ENCODE measurements around the gene ADGRV1. TPM values are rescaled to one million over a fixed set of nuclear protein-coding genes. Genes with fewer than 3 reads are reported as not detected.
A peak's percentile ranks its signal among the peaks of the same experiment; 100 is the strongest.
"Not testable (repeated sequence)": the region's sequence is repeated elsewhere in the genome, so short reads cannot be mapped to it uniquely, and the experiment has no call there.

The ADGRV1 gene
- total and polyA plus RNA-seq, 8 donors = 12.5 to 36.4 (median 16.9) TPM

GRCh38 chr5:90912476-90912875, 353.9 kb downstream of the ADGRV1 start:
- no peak overlapping the region for H3K4me3 ChIP-seq
- H3K4me1 ChIP-seq = peaks cover 0 to 6% of the 10 kb centered on the region in 2 donors
- H3K27ac ChIP-seq = no peak overlapping the region
- no peak for DNase-seq
- no peaks in the 10 kb centered on the region for H3K9me3 ChIP-seq
- no peak for ATAC-seq
- no peaks in the 10 kb centered on the region for H3K36me3 ChIP-seq
- no peak for TF ChIP-seq CTCF (IDR thresholded peaks at IDR 0.05)
- no peaks in the 10 kb centered on the region for H3K27me3 ChIP-seq
- intact Hi-C loops (cut with DNase I) = no loop called here

GRCh38 chr5:90915393-90915792, 356.8 kb downstream of the ADGRV1 start:
- Histone ChIP-seq H3K9me3 (no peaks in the 10 kb centered on the region), H3K4me1 (peaks cover 0 to 11% of the 10 kb centered on the region in 2 donors), H3K4me3 (no peak overlapping the region), H3K27ac (no peak overlapping the region), H3K36me3 (no peaks in the 10 kb centered on the region), H3K27me3 (no peaks in the 10 kb centered on the region)
- no peak for ATAC-seq
- intact Hi-C loops (cut with DNase I) = no loop called here
- no peak for DNase-seq
- no peak for TF ChIP-seq CTCF (IDR thresholded peaks at IDR 0.05)

- Histone ChIP-seq H3K4me3 (no peak overlapping the region), H3K9me3 (no peaks in the 10 kb centered on the region), H3K27me3 (no peaks in the 10 kb centered on the region), H3K36me3 (no peaks in the 10 kb centered on the region), H3K4me1 (peaks cover 0 to 11% of the 10 kb centered on the region in 2 donors), H3K27ac (no peak overlapping the region)
- intact Hi-C loops (cut with DNase I) = no loop called here
- DNase-seq = no peak
- ATAC-seq = peak; percentile 70
- TF ChIP-seq CTCF (IDR thresholded peaks at IDR 0.05) = no peak
Measured at GRCh38 chr5:90916947-90917800, 358.6 kb downstream of the ADGRV1 start.

GRCh38 chr5:90917928-90918668, 359.5 kb downstream of the ADGRV1 start:
- DNase-seq = no peak
- Histone ChIP-seq H3K9me3 (no peaks in the 10 kb centered on the region), H3K27ac (no peak overlapping the region), H3K4me3 (no peak overlapping the region), H3K27me3 (no peaks in the 10 kb centered on the region), H3K4me1 (peaks cover 0 to 11% of the 10 kb centered on the region in 2 donors), H3K36me3 (no peaks in the 10 kb centered on the region)
- TF ChIP-seq CTCF (IDR thresholded peaks at IDR 0.05) = no peak
- intact Hi-C loops (cut with DNase I) = no loop called here
- ATAC-seq = no peak

- intact Hi-C loops (cut with DNase I) = no loop called here
- Histone ChIP-seq H3K9me3 (no peaks in the 10 kb centered on the region), H3K27ac (no peak overlapping the region), H3K4me1 (peaks cover 0 to 11% of the 10 kb centered on the region in 2 donors), H3K27me3 (no peaks in the 10 kb centered on the region), H3K36me3 (no peaks in the 10 kb centered on the region), H3K4me3 (no peak overlapping the region)
- ATAC-seq (no peak), DNase-seq (no peak)
- no peak for TF ChIP-seq CTCF (IDR thresholded peaks at IDR 0.05)
Measured at GRCh38 chr5:90921418-90921973, 362.9 kb downstream of the ADGRV1 start.

- H3K36me3 ChIP-seq; H3K9me3 ChIP-seq; H3K4me3 ChIP-seq; DNase-seq; H3K27ac ChIP-seq; intact Hi-C loops (cut with DNase I); H3K27me3 ChIP-seq; H3K4me1 ChIP-seq; ATAC-seq: not testable (repeated sequence)
Measured at GRCh38 chr5:90924222-90924621, 365.6 kb downstream of the ADGRV1 start.

- H3K27ac ChIP-seq; H3K9me3 ChIP-seq; H3K36me3 ChIP-seq; H3K4me3 ChIP-seq; ATAC-seq; H3K4me1 ChIP-seq; H3K27me3 ChIP-seq; intact Hi-C loops (cut with DNase I): not testable (repeated sequence)
- DNase-seq = peak in 1 of 4 donors; percentile 5
Measured at GRCh38 chr5:90929013-90929839, 370.6 kb downstream of the ADGRV1 start.
